ENCODE results near the gene RAB3IL1.
"Not testable (repeated sequence)": the region's sequence is repeated elsewhere in the genome, so short reads cannot be mapped to it uniquely, and the experiment has no call there.

Gene RAB3IL1

GRCh38 chr11:61953632-61954031, 36.3 kb upstream of the RAB3IL1 start:
- DNase-seq (ENCODE audit: low read depth) = not testable (repeated sequence)

GRCh38 chr11:61952882-61953281, 35.5 kb upstream of the RAB3IL1 start:
- DNase-seq (ENCODE audit: low read depth) = no peak

GRCh38 chr11:61951484-61952135, 34.2 kb upstream of the RAB3IL1 start:
- DNase-seq (ENCODE audit: low read depth) = no peak

DNA sequence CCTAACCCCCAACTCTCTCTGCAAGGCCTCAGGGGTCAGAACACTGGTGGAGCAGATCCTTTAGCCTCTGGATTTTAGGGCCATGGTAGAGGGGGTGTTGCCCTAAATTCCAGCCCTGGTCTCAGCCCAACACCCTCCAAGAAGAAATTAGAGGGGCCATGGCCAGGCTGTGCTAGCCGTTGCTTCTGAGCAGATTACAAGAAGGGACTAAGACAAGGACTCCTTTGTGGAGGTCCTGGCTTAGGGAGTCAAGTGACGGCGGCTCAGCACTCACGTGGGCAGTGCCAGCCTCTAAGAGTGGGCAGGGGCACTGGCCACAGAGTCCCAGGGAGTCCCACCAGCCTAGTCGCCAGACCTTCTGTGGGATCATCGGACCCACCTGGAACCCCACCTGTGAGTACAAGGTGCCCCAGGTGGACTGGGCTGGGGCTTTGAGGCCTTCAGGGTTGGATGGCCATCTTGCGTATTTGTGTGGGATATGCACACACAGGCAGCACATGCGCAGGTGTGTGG, 32.7 kb upstream of the RAB3IL1 start, which contains the start of gene BEST1:
Gene BEST1, plus strand, starts transcription at position 317 of the 513 bp plus-strand sequence. CDS start 1,456 bp downstream, outside the sequence.
- no peak for DNase-seq (ENCODE audit: low read depth)

GRCh38 chr11:61949169-61950034, 32.0 kb upstream of the RAB3IL1 start:
- no peak for DNase-seq (ENCODE audit: low read depth)

GRCh38 chr11:61948505-61948904, 31.1 kb upstream of the RAB3IL1 start:
- DNase-seq (ENCODE audit: low read depth) = no peak

GRCh38 chr11:61947486-61948210, 30.3 kb upstream of the RAB3IL1 start:
- DNase-seq (ENCODE audit: low read depth) = no peak

GRCh38 chr11:61946894-61947293, 29.5 kb upstream of the RAB3IL1 start:
- DNase-seq (ENCODE audit: low read depth) = no peak

DNA sequence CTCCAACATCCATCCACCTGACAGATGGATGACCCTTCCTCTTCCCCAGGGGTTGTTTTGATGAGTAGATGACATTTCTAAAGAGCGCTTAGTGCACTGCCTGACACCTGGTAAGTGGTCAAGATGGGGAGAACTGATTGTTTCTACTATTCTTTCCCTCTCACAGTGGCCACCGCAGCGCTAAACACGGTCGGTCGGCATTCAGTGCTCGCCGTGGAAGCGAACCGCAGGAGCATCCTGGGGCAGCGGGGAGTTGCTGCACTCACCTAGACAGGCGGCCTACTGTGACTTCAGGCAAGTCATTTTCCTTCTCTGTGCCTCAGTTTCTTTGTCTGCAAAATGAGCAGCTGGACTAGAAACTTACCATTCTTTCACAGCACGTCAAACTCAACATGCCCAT, 27.8 kb upstream of the RAB3IL1 start:
- no peak for DNase-seq (ENCODE audit: low read depth)

DNA sequence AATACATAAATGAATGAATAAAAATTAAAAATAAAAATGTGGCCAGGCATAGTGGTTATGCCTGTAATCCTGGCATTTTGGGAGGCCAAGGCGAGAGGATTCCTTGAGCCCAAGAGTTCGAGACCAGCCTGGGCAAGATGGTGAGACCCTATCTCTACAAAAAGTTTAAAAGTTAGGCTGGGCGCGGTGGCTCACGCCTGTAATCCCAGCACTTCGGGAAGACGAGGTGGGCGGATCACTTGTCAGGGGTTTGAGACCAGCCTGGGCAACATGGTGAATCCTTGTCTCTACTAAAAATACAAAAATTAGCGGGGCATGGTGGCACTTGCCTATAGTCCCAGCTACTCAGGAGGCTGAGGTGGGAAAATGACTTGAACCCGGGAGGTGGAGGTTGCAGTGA, 23.1 kb upstream of the RAB3IL1 start:
- no peak for DNase-seq (ENCODE audit: low read depth)

GRCh38 chr11:61935861-61936260, 18.5 kb upstream of the RAB3IL1 start:
- DNase-seq (ENCODE audit: low read depth) = no peak

DNA sequence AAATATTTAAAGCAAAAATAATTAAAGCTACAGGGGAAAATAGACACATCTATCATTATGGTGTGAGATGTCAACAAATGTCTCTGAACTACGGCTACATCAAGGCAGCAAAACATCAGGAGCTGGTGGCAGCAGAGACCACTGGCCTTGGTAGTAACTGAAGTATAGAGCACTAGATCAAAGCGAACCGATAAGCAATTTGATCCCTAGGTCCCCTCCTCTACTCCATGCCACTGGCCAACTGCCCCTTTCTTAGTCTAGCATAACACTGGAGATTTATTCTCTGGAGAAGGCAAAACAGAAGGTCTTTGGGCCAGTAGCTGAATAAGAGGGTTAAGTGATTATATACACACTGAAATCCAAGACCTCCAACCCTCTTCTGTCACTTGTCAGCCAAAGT, 13.6 kb upstream of the RAB3IL1 start:
- DNase-seq (ENCODE audit: low read depth) = no peak

- no peak for DNase-seq (ENCODE audit: low read depth)
Measured at GRCh38 chr11:61928606-61929005, 11.2 kb upstream of the RAB3IL1 start.

DNA sequence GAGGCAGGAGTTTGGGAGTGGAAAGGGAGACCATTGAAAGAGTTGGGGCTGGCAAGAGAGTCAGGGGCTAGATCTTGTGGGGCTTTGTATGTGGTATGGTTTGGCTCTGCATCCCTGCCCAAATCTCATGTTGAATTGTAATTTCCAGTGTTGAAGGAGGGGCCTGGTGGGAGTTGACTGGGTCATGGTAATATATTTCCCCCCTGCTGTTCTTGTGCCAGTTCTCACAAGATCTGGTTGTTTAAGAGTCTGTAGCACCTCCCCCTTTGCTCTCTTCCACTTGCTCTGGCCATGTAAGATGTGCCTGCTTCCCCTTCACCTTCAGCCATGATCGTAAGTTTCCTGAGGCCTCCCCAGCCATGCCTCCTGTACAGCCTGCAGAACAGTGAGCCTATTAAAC, 10.1 kb upstream of the RAB3IL1 start:
- no peak for DNase-seq (ENCODE audit: low read depth)

GRCh38 chr11:61926235-61926634, 8.9 kb upstream of the RAB3IL1 start:
- no peak for DNase-seq (ENCODE audit: low read depth)

GRCh38 chr11:61925736-61926135, 8.4 kb upstream of the RAB3IL1 start:
- DNase-seq (ENCODE audit: low read depth) = no peak

DNA sequence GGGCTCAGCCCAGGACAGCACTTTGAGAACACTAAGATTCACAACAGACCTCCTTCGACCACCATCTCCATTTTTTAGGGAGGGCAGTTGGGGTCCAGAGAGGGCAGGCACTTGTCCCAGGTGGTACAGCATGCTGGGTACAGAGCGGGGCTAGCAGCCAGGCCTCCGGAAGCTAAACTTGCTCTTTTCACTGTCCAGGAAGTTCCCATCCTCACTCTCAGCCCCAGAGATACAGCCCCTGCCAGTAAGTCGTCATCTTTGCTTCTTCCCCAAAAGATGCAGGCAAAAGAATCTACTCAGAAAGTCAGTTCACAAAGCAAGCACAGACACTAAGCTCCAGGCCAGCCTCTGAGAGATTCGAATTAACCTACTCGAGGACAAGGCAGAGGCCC, 6.7 kb upstream of the RAB3IL1 start:
- no peak for DNase-seq (ENCODE audit: low read depth)

- no peak for DNase-seq (ENCODE audit: low read depth)
Measured at GRCh38 chr11:61923166-61924063, 6.0 kb upstream of the RAB3IL1 start.

DNA sequence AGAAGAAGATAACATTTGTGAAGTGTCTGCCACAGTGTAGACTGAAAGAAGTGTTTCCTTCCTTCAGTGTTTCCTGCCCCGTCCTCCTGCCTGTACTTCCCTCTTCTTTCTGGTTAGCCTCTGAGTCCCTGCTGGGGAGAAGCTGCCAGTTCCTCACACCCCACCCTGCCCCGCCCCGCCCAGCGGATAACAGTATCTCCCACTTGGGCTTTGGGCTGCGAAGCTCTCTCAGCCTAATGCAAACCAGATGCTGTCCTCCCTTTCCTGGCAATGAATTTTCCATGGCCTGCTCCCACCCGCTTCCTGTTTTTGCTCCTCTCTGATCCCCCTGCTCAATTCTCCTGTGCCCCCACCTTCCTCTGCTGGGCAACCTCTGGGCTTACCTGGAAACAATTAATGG, 5.2 kb upstream of the RAB3IL1 start:
- no peak for DNase-seq (ENCODE audit: low read depth)

- DNase-seq (ENCODE audit: low read depth) = no peak
Measured at GRCh38 chr11:61921446-61921845, 4.1 kb upstream of the RAB3IL1 start.
